ENCODE measurements around the gene RALGPS1. TPM values are rescaled to one million over a fixed set of nuclear protein-coding genes. Genes with fewer than 3 reads are reported as not detected.

RALGPS1 gene
- total RNA-seq, 1 experiment from 2014 or later = 18.6 TPM

DNA sequence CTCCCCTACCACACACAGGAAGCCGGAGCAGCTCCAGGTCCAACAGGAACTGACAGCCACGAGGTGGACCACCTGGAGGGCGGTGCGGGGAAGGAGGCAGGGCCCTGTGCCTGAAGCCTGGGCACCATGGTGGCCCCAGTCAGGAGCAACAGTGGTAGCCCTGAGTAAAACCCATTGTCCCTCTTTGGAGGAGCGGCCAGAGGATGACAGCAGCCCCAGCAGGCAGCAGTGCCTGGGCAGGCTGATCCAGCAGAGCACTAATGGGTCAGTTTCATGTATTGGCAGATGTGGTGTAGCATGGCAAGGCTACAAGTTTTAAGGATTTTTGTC lies 302.3 kb downstream of the RALGPS1 start:
- no CpG with 5 or more reads among the region's 5 CpGs for WGBS (ENCODE audit: extremely low coverage, insufficient read length, low lambda C conversion rate)
- H3K36me3 Mint-ChIP-seq (ENCODE audit: insufficient read depth in 1 of 3, low read depth in 3 of 3) = no peaks in the 10 kb centered on the region; a peak in 1 of 7 replicates

More for the DNA sequence above, 302.3 kb downstream of the RALGPS1 start:
- Histone ChIP-seq H3K23me2 (ENCODE audit: insufficient read length, low read depth, low read length, poor library complexity, severe bottlenecking) (no peaks in the 10 kb centered on the region), H3K56ac (ENCODE audit: insufficient read length, low read depth, low read length) (no peak overlapping the region), H3K9ac (ENCODE audit: extremely low read depth, insufficient read length, low read length) (no peak overlapping the region), H3K4me1 (ENCODE audit: insufficient read depth, low read length) (no peaks in the 10 kb centered on the region), H3K27me3 (ENCODE audit: insufficient read depth, low read length) (no peaks in the 10 kb centered on the region), H2AFZ (ENCODE audit: low read length) (no peak overlapping the region), H3K4ac (ENCODE audit: low read depth, low read length) (no peak overlapping the region), H2BK15ac (ENCODE audit: low read depth, low read length) (no peak overlapping the region), H3K14ac (ENCODE audit: insufficient read depth, low read length) (no peak overlapping the region; the same call in 1 of the 2 replicates), H4K91ac (ENCODE audit: insufficient read length, low read depth, low read length) (no peak overlapping the region), H3K27ac (ENCODE audit: insufficient read length, low read depth, low read length) (no peak overlapping the region), H4K5ac (ENCODE audit: insufficient read length, low read depth, low read length) (no peak overlapping the region), H2BK120ac (ENCODE audit: low read depth, low read length, poor library complexity, severe bottlenecking) (no peak overlapping the region), H2BK5ac (ENCODE audit: insufficient read length, low read length) (no peak overlapping the region), H2AK5ac (ENCODE audit: insufficient read length, low read length) (no peak overlapping the region), H3K18ac (ENCODE audit: insufficient read length, low read depth, low read length) (no peak overlapping the region), H4K20me1 (ENCODE audit: control insufficient read depth, insufficient read depth, insufficient read length) (no peaks in the 10 kb centered on the region), H2BK12ac (ENCODE audit: insufficient read length, low read depth, low read length) (no peak overlapping the region), H3T11ph (ENCODE audit: low read length) (no peak overlapping the region), H3K79me2 (ENCODE audit: insufficient read depth, low read length) (no peaks in the 10 kb centered on the region), H2BK20ac (ENCODE audit: low read depth, low read length, poor library complexity, severe bottlenecking) (no peak overlapping the region), H3K4me2 (ENCODE audit: insufficient read depth, insufficient read length, low read length) (no peak overlapping the region), H4K8ac (replicated peaks; ENCODE audit: insufficient read length, low read depth, low read length) (no peak overlapping the region), H3K9me3 (ENCODE audit: control insufficient read depth, low read depth, low read length) (no peaks in the 10 kb centered on the region), H3K79me1 (ENCODE audit: insufficient read depth, low read depth, low read length, poor library complexity, severe bottlenecking) (no peaks in the 10 kb centered on the region), H3K23ac (ENCODE audit: insufficient read length, low read depth, low read length) (no peak overlapping the region)
- H3K4me1 Mint-ChIP-seq = peaks cover 4 to 7% of the 10 kb centered on the region in 2 experiments
- no peak for DNase-seq
- no peak overlapping the region for H3K27ac Mint-ChIP-seq
- peaks cover 8% of the 10 kb centered on the region; the same call in 1 of the 2 replicates for H3K27me3 Mint-ChIP-seq (ENCODE audit: low read depth)
- TF ChIP-seq, protein P1, sequence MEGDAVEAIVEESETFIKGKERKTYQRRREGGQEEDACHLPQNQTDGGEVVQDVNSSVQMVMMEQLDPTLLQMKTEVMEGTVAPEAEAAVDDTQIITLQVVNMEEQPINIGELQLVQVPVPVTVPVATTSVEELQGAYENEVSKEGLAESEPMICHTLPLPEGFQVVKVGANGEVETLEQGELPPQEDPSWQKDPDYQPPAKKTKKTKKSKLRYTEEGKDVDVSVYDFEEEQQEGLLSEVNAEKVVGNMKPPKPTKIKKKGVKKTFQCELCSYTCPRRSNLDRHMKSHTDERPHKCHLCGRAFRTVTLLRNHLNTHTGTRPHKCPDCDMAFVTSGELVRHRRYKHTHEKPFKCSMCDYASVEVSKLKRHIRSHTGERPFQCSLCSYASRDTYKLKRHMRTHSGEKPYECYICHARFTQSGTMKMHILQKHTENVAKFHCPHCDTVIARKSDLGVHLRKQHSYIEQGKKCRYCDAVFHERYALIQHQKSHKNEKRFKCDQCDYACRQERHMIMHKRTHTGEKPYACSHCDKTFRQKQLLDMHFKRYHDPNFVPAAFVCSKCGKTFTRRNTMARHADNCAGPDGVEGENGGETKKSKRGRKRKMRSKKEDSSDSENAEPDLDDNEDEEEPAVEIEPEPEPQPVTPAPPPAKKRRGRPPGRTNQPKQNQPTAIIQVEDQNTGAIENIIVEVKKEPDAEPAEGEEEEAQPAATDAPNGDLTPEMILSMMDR (conservative IDR thresholded peaks at IDR 0.05) = no peak
- H3K4me3 Mint-ChIP-seq = no peak overlapping the region
- no peaks in the 10 kb centered on the region for H3K9me3 Mint-ChIP-seq

Measured in H9 (cell line).